Suprapubic skin (tissue), 3 donors: ENCODE data around the gene CNPY3.

ENCODE experiments used
- CTCF ChIP-seq, 2 donors: fragments of 200-600 bp in 1 of 2; fragments of 450-650 bp in 1 of 2; sonication (generic) in 1 of 2; IDR thresholded peaks; one replicate each; pipeline ENCODE4 v1.5.1; 2016 to 2019; ENCODE audit warnings: antibody characterized with exemption in 2 of 2, mild to moderate bottlenecking in 1 of 2, moderate library complexity in 1 of 2
- POLR2A ChIP-seq, 2 donors: fragments of 450-650 bp; IDR thresholded peaks; one replicate each; pipeline ENCODE4 v1.6.1; 2017; ENCODE audit warnings: antibody characterized with exemption in 2 of 2, mild to moderate bottlenecking in 2 of 2, moderate library complexity in 2 of 2

DNA sequence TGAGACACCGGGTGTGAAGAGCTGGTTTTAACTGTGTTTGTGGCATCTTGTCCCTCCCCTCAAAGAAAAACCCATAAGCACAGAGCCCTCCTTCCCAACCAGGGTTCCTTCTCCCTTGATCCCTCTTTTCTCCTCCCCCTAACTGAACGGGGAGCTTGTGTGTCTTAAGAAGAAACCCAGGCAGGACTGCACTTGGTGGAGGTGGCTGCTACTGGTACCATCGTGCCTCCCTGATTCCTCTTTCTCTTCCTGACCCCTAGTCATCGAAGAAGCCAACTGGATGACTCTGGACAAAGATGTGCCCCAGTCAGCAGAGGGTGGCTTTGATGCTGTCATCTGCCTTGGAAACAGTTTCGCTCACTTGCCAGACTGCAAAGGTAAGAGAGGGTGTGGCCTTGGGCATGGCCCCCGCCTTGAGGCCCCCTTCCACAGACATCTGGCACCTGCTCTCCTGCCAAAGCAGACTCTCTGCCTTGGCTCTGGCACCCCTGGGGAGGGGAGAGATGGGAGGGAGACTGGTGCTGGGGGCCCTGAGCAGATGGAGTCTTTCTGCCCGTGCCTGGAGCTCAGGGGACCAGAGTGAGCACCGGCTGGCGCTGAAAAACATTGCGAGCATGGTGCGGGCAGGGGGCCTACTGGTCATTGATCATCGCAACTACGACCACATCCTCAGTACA is 33.4 kb downstream of the CNPY3 start:
- no peak for TF ChIP-seq CTCF (IDR thresholded peaks at IDR 0.05)
- TF ChIP-seq POLR2A (IDR thresholded peaks at IDR 0.05) = no peak
